Inflammatory macrophage treated with lipopolysaccharide for 4 hours (primary cell): ENCODE results near the gene BAAT.

Experiments
- DNase-seq: peaks from one replicate; pipeline ENCODE4 v3.0.0-alpha.2; 2020

The BAAT gene

GRCh38 chr9:101398068-101398929 lies 13.5 kb upstream of the BAAT start, which contains the start of the genes MRPL50 and ZNF189:
TSS of gene MRPL50 (minus strand) at chr9:101398618. CDS start at chr9:101398592, 26 bp downstream.
TSS of gene ZNF189 (plus strand) at chr9:101398851. CDS start at chr9:101399157, 306 bp downstream.
- DNase-seq: peak; percentile 100

GRCh38 chr9:101397746-101398067 lies 12.9 kb upstream of the BAAT start:
- DNase-seq: no peak

- DNase-seq: no peak
These were observed 9.9 kb upstream of the BAAT start for GRCh38 chr9:101394687-101395086.

GRCh38 chr9:101393135-101393534 lies 8.3 kb upstream of the BAAT start:
- DNase-seq: no peak

- no peak for DNase-seq
These were observed 3.7 kb upstream of the BAAT start for GRCh38 chr9:101388507-101388993.

GRCh38 chr9:101387871-101388506 lies 3.2 kb upstream of the BAAT start:
- DNase-seq: peak; percentile 42

GRCh38 chr9:101383361-101383760 lies 1.4 kb downstream of the BAAT start:
- DNase-seq: no peak

GRCh38 chr9:101381833-101382342 lies 2.9 kb downstream of the BAAT start:
- DNase-seq: no peak

- no peak for DNase-seq
These were observed 3.7 kb downstream of the BAAT start for GRCh38 chr9:101381118-101381517.

GRCh38 chr9:101380295-101380694 lies 4.5 kb downstream of the BAAT start:
- DNase-seq: no peak

- no peak for DNase-seq
These were observed 8.5 kb downstream of the BAAT start for GRCh38 chr9:101376111-101376848.

- no peak for DNase-seq
These were observed 9.3 kb downstream of the BAAT start for GRCh38 chr9:101375546-101375945.

GRCh38 chr9:101372327-101373118 lies 12.3 kb downstream of the BAAT start:
- no peak for DNase-seq

- DNase-seq: no peak
These were observed 13.0 kb downstream of the BAAT start for GRCh38 chr9:101371813-101372212.

GRCh38 chr9:101369884-101370531 lies 14.8 kb downstream of the BAAT start:
- DNase-seq: no peak

GRCh38 chr9:101369286-101369685 lies 15.5 kb downstream of the BAAT start:
- DNase-seq: no peak

- no peak for DNase-seq
These were observed 17.5 kb downstream of the BAAT start for GRCh38 chr9:101367323-101367722.

GRCh38 chr9:101366038-101366756 lies 18.6 kb downstream of the BAAT start:
- DNase-seq: no peak

- no peak for DNase-seq
These were observed 19.6 kb downstream of the BAAT start for GRCh38 chr9:101365181-101365580.

- DNase-seq: no peak
These were observed 22.4 kb downstream of the BAAT start for GRCh38 chr9:101362450-101362849.

- no peak for DNase-seq
These were observed 24.2 kb downstream of the BAAT start for GRCh38 chr9:101360647-101361046.
